ENCODE data around the gene DVL1. TPM values are rescaled to one million over a fixed set of nuclear protein-coding genes. Genes with fewer than 3 reads are reported as not detected.
A peak's percentile ranks its signal among the peaks of the same experiment; 100 is the strongest.

Gene DVL1
- total RNA-seq (2021): 74.1 to 91.4 TPM (median 77.3 TPM) in 3 replicates
- Bru-seq, nascent RNA: percentile 49 among the genes with signal in this experiment
- long read RNA-seq, experiment 1, transcript DVL1-201 (15 exons, 3,239 nt): major isoform, 55 of 168 reads
- long read RNA-seq, experiment 1, transcript DVL1-202 (15 exons, 2,926 nt): minor isoform, 30 of 168 reads
- long read RNA-seq, experiment 1, partial matches to known transcripts: 29 of 168 reads
- long read RNA-seq, experiment 1, other reads (novel, unspliced or antisense): 54 of 168 reads
- long read RNA-seq, experiment 2, transcript DVL1-201 (15 exons, 3,239 nt): major isoform, 9 of 70 reads
- long read RNA-seq, experiment 2, partial matches to known transcripts: 44 of 70 reads
- long read RNA-seq, experiment 2, other reads (novel, unspliced or antisense): 13 of 70 reads
- long read RNA-seq, experiment 3: 0 reads

DNA sequence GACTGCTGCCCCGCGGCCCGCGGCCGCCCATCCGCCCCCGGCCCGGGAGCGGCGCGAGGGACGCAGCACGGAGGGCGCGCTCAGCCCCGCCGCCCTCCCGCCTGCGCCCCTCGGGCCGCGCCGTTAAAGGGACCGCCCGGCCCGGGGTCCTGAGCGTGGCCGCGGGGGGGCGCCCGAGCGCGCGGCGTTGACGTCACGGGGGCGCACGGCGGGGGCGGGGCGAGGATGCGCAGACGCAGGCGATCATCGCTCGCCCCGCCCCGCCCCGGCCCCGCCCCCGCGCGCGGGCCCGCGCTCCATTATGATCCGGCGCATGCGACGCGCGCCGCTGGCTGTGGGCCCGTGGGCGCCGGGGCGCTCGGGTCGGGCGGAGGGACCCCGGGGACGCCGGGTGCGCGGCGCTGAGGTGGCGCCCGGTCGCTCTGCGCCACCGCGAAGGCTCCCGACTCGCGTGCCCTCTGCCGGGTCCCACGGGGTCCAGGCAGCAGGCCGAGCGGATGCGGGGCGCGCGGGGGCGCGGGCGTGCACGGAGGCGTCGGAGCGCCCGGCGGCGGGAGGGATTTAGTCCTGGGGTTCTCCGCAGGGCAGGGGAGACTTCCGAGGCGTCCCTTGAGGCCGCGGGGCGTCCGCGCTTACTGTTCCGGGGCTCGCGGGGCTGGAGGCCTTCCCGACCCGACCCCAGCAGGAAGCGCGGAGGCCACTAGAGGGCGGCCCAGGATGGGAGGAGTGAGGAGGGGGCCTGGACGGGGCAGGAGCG is at the start of gene DVL1:
DVL1 (minus strand) TSS at position 163 of the 757 bp plus-strand sequence. CDS start 353 bp downstream, outside the sequence.
- Mint-ChIP-seq H3K4me1 (peaks cover 27% of the 10 kb centered on the region), H3K27ac (no peak within 1 kb of the TSS), H3K36me3 (no peaks in the 10 kb centered on the region), H3K27me3 (ENCODE audit: low read depth) (peaks cover 11% of the 10 kb centered on the region), H3K9me3 (no peaks in the 10 kb centered on the region), H3K4me3 (peak within 1 kb of the TSS; percentile 70)
- ChIA-PET CTCF (no interaction called here), POLR2A (no interaction called here)
- peak; percentile 86 for DNase-seq (ENCODE audit: low spot score)
- peak; percentile 23 for ATAC-seq
- TF ChIP-seq ESRRA (CRISPR knock-in tag; IDR thresholded peaks at IDR 0.05; ENCODE audit: borderline replicate concordance): no peak
- no peak for TF ChIP-seq TEAD1 (CRISPR knock-in tag; IDR thresholded peaks at IDR 0.05)
- no peak for TF ChIP-seq FOXP4 (CRISPR knock-in tag; IDR thresholded peaks at IDR 0.05)
- TF ChIP-seq FOXP1 (CRISPR knock-in tag; IDR thresholded peaks at IDR 0.05; ENCODE audit: borderline replicate concordance): peak; percentile 30; the same call in 1 of the 2 replicates
- no peak for TF ChIP-seq RORB (CRISPR knock-in tag; IDR thresholded peaks at IDR 0.05)
- TF ChIP-seq ZNF219 (CRISPR knock-in tag; IDR thresholded peaks at IDR 0.05; ENCODE audit: borderline replicate concordance): no peak
- TF ChIP-seq EMX1 (CRISPR knock-in tag; IDR thresholded peaks at IDR 0.05): no peak
- no peak for TF ChIP-seq ATF6 (CRISPR knock-in tag; IDR thresholded peaks at IDR 0.05)
- TF ChIP-seq, protein P1, sequence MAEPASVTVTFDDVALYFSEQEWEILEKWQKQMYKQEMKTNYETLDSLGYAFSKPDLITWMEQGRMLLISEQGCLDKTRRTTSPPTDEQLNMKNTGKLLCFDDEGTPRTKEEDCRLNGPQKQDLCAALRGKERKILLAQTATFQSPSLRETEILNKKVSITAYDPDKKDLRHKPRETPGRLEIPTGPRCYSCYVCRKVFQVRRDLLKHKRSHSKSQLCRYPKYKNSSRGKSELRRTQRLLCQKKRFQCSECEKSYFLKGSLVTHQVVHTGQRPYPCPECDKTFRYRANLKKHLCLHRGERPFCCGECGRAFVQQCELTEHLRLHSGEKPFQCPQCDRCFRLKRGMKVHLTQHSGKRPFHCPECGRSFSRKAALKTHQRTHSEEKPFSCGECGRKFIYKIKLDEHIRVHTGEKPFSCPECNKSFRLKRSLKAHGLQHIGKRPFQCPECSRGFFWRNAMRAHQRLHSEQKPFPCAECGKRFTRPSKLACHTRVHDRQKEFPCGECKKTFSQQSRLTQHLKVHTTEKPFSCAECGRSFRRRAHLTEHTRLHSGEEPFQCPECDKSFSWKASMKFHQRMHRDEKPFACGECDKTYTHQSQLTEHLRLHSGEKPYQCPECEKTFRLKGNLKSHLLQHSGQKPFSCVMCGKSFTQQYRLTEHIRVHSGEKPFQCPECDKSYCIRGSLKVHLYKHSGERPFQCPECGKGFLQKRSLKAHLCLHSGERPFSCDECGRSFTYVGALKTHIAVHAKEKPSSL (CRISPR knock-in tag; conservative IDR thresholded peaks at IDR 0.05): no peak
- TF ChIP-seq, protein P2, sequence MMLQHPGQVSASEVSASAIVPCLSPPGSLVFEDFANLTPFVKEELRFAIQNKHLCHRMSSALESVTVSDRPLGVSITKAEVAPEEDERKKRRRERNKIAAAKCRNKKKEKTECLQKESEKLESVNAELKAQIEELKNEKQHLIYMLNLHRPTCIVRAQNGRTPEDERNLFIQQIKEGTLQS (CRISPR knock-in tag; conservative IDR thresholded peaks at IDR 0.05): no peak
- TF ChIP-seq PREB (CRISPR knock-in tag; IDR thresholded peaks at IDR 0.05; ENCODE audit: borderline replicate concordance): no peak
- no peak for TF ChIP-seq GABPB1 (CRISPR knock-in tag; IDR thresholded peaks at IDR 0.05)
- no peak for TF ChIP-seq IRF2 (CRISPR knock-in tag; IDR thresholded peaks at IDR 0.05; ENCODE audit: borderline replicate concordance, low read depth)
- TF ChIP-seq CREM (CRISPR knock-in tag; IDR thresholded peaks at IDR 0.05): no peak
- peak; percentile 61; the same call in 1 of the 2 replicates for TF ChIP-seq SP1 (CRISPR knock-in tag; conservative IDR thresholded peaks at IDR 0.05)
- no peak for TF ChIP-seq ATF1 (CRISPR knock-in tag; IDR thresholded peaks at IDR 0.05)
- TF ChIP-seq ZBTB21 (CRISPR knock-in tag; IDR thresholded peaks at IDR 0.05; ENCODE audit: borderline replicate concordance): no peak
- TF ChIP-seq USF1 (CRISPR knock-in tag; IDR thresholded peaks at IDR 0.05): no peak
- no peak for TF ChIP-seq E2F5 (CRISPR knock-in tag; IDR thresholded peaks at IDR 0.05)
- TF ChIP-seq ZNF317 (CRISPR knock-in tag; IDR thresholded peaks at IDR 0.05; ENCODE audit: borderline replicate concordance, low read depth): no peak
- TF ChIP-seq ZNF423 (CRISPR knock-in tag; IDR thresholded peaks at IDR 0.05): peak; percentile 8
- no peak for TF ChIP-seq CBFB (CRISPR knock-in tag; IDR thresholded peaks at IDR 0.05; ENCODE audit: low read depth)
- peak; percentile 88 for TF ChIP-seq HMGXB4 (CRISPR knock-in tag; IDR thresholded peaks at IDR 0.05)
- no peak for TF ChIP-seq NR1H2 (CRISPR knock-in tag; IDR thresholded peaks at IDR 0.05)
- TF ChIP-seq ZNF121 (CRISPR knock-in tag; IDR thresholded peaks at IDR 0.05): no peak

Measured in WTC11 (cell line).